OCI-LY7 (cell line): ENCODE data around the gene TCF23.
"Not testable (repeated sequence)": the region's sequence is repeated elsewhere in the genome, so short reads cannot be mapped to it uniquely, and the experiment has no call there.

Experiments
- EZH2phosphoT487 ChIP-seq: fragments of 200-600 bp; sonication (generic); IDR thresholded peaks from 2 replicates; pipeline ENCODE4 v1.6.1; 2018; ENCODE audit warnings: low read depth, borderline replicate concordance, mild to moderate bottlenecking, mixed run types, antibody characterized with exemption, low read length, moderate library complexity, mixed read lengths
- TF ChIP-seq, protein P1 (sequence below): fragments of 200-600 bp; sonication (generic); conservative IDR thresholded peaks from 2 replicates; pipeline ENCODE4 v1.5.1; 2014; ENCODE audit warnings: mild to moderate bottlenecking, antibody characterized with exemption, low read length, moderate library complexity, mixed read lengths

DNA sequence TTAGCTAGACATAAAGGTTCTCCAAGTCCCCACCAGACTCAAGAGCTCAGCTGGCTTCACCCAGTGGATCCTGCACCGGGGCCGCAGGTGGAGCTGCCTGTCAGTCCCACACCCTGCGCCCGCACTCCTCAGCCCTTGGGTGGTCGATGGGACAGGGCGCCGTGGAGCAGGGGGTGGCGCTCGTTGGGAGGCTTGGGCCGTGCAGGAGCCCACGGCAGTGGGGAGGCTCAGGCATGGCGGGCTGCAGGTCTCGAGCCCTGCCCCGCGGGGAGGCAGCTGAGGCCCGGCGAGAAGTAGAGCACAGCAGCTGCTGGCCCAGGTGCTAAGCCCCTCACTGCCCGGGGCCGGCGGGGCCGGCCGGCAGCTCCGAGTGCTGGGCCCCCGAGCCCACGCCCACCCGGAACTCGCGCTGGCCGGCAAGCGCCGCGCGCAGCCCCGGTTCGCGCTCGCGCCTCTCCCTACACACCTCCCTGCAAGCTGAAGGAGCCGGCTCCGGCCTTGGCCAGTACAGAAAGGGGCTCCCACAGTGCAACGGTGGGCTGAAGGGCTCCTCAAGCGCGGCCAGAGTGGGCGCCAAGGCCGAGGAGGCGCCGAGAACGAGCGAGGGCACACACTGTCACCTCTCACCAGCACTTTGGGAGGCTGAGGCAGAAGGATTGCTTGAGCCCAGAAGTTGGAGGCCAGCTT is 37.3 kb upstream of the TCF23 start:
- TF ChIP-seq, protein P1, sequence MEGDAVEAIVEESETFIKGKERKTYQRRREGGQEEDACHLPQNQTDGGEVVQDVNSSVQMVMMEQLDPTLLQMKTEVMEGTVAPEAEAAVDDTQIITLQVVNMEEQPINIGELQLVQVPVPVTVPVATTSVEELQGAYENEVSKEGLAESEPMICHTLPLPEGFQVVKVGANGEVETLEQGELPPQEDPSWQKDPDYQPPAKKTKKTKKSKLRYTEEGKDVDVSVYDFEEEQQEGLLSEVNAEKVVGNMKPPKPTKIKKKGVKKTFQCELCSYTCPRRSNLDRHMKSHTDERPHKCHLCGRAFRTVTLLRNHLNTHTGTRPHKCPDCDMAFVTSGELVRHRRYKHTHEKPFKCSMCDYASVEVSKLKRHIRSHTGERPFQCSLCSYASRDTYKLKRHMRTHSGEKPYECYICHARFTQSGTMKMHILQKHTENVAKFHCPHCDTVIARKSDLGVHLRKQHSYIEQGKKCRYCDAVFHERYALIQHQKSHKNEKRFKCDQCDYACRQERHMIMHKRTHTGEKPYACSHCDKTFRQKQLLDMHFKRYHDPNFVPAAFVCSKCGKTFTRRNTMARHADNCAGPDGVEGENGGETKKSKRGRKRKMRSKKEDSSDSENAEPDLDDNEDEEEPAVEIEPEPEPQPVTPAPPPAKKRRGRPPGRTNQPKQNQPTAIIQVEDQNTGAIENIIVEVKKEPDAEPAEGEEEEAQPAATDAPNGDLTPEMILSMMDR, result not testable (repeated sequence)
- not testable (repeated sequence) for TF ChIP-seq EZH2phosphoT487
